Measurements from ENCODE around the gene PRR12. TPM values are rescaled to one million over a fixed set of nuclear protein-coding genes. Genes with fewer than 3 reads are reported as not detected.
A peak's percentile ranks its signal among the peaks of the same experiment; 100 is the strongest.
"Not testable (repeated sequence)": the region's sequence is repeated elsewhere in the genome, so short reads cannot be mapped to it uniquely, and the experiment has no call there.

The PRR12 gene
- total and polyA plus RNA-seq, 4 experiments from 2014 or later, result 1.2 to 65.1 (median 64.6) TPM; not detected in 1

GRCh38 chr19:49613374-49613773 lies 22.4 kb downstream of the PRR12 start:
- POLR2A ChIA-PET (ENCODE audit: partially characterized antibody), result no interaction called here
- Mint-ChIP-seq H3K36me3 (peaks cover 31 to 58% of the 10 kb centered on the region in 2 donors), H3K4me1 (peaks cover 3 to 17% (median 10%) of the 10 kb centered on the region in 4 donors), H3K9me3 (no peaks in the 10 kb centered on the region), H3K4me3 (no peak overlapping the region), H3K27me3 (no peaks in the 10 kb centered on the region), H3K27ac (peak overlapping the region in 3 of 7 donors; percentile 8 to 91 (median 52))
- intact Hi-C loops (cut with micrococcal nuclease), result loop anchor here (2.0 kb wide), 1 partner anchor 13 kb away; no protein-coding TSS in a partner anchor
- peaks cover 5% of the 10 kb centered on the region for H3K4me1 ChIP-seq (ENCODE audit: insufficient read depth, low read length)
- no peak overlapping the region for H3K4me3 ChIP-seq (ENCODE audit: low read length in 2 of 2)
- no peaks in the 10 kb centered on the region for H3K9me3 ChIP-seq (ENCODE audit: control insufficient read depth in 1 of 2, low read length in 2 of 2)
- H3K36me3 ChIP-seq (ENCODE audit: insufficient read depth, low read length), result peaks cover 49% of the 10 kb centered on the region
- H3K27me3 ChIP-seq (ENCODE audit: insufficient read depth, low read length), result no peaks in the 10 kb centered on the region
- no peak for DNase-seq
- CTCF ChIA-PET (ENCODE audit: partially characterized antibody), result no interaction called here
- no peak overlapping the region for H3K27ac ChIP-seq (ENCODE audit: low read depth, low read length)

- Histone ChIP-seq H3K4me3 (ENCODE audit: low read length in 2 of 2) (no peak overlapping the region), H3K9me3 (ENCODE audit: control insufficient read depth in 1 of 2, low read length in 2 of 2) (no peaks in the 10 kb centered on the region), H3K4me1 (ENCODE audit: insufficient read depth, low read length) (peaks cover 5% of the 10 kb centered on the region), H3K27ac (ENCODE audit: low read depth, low read length) (no peak overlapping the region), H3K27me3 (ENCODE audit: insufficient read depth, low read length) (no peaks in the 10 kb centered on the region), H3K36me3 (ENCODE audit: insufficient read depth, low read length) (peaks cover 52% of the 10 kb centered on the region)
- intact Hi-C loops (cut with micrococcal nuclease), result no loop called here
- DNase-seq, result no peak
- peaks cover 38 to 62% of the 10 kb centered on the region in 2 donors for H3K36me3 Mint-ChIP-seq
- peak overlapping the region; percentile 13 to 91 (median 70) for H3K27ac Mint-ChIP-seq
- H3K9me3 Mint-ChIP-seq, result no peaks in the 10 kb centered on the region
- CTCF ChIA-PET (ENCODE audit: partially characterized antibody), result no interaction called here
- H3K27me3 Mint-ChIP-seq, result no peaks in the 10 kb centered on the region
- H3K4me3 Mint-ChIP-seq, result peak overlapping the region in 1 of 8 donors; percentile 33
- peaks cover 3 to 17% (median 11%) of the 10 kb centered on the region in 4 donors for H3K4me1 Mint-ChIP-seq
- POLR2A ChIA-PET (ENCODE audit: partially characterized antibody), result no interaction called here
Measured at GRCh38 chr19:49614096-49614833, 23.3 kb downstream of the PRR12 start.

GRCh38 chr19:49615861-49616260 lies 24.9 kb downstream of the PRR12 start:
- Histone ChIP-seq H3K4me3 (ENCODE audit: low read length in 2 of 2) (no peak overlapping the region), H3K9me3 (ENCODE audit: control insufficient read depth in 1 of 2, low read length in 2 of 2) (no peaks in the 10 kb centered on the region), H3K4me1 (ENCODE audit: insufficient read depth, low read length) (peaks cover 5% of the 10 kb centered on the region), H3K27ac (ENCODE audit: low read depth, low read length) (no peak overlapping the region), H3K27me3 (ENCODE audit: insufficient read depth, low read length) (no peaks in the 10 kb centered on the region), H3K36me3 (ENCODE audit: insufficient read depth, low read length) (peaks cover 58% of the 10 kb centered on the region)
- Mint-ChIP-seq H3K27ac (no peak overlapping the region), H3K36me3 (peaks cover 38 to 61% of the 10 kb centered on the region in 2 donors), H3K4me3 (no peak overlapping the region), H3K9me3 (no peaks in the 10 kb centered on the region), H3K4me1 (peaks cover 3 to 17% (median 11%) of the 10 kb centered on the region in 4 donors), H3K27me3 (no peaks in the 10 kb centered on the region)
- no peak for DNase-seq
- intact Hi-C loops (cut with micrococcal nuclease), result no loop called here
- POLR2A ChIA-PET (ENCODE audit: partially characterized antibody), result interaction anchor here (1.2 kb wide), 1 partner anchor 22 kb away, joined by 4 read pairs; no protein-coding TSS in a partner anchor
- CTCF ChIA-PET (ENCODE audit: partially characterized antibody), result interaction anchor here (0.5 kb wide), 1 partner anchor 42 kb away, joined by 3 read pairs; no protein-coding TSS in a partner anchor

- H3K4me1 ChIP-seq (ENCODE audit: insufficient read depth, low read length), result peaks cover 5% of the 10 kb centered on the region
- CTCF ChIA-PET (ENCODE audit: partially characterized antibody), result no interaction called here
- POLR2A ChIA-PET (ENCODE audit: partially characterized antibody), result interaction anchor here (1.2 to 1.9 kb wide), 2 partner anchors 23 kb away, joined by 4 to 5 read pairs; no protein-coding TSS in a partner anchor
- H3K9me3 Mint-ChIP-seq, result no peaks in the 10 kb centered on the region
- no peaks in the 10 kb centered on the region for H3K27me3 Mint-ChIP-seq
- no peak overlapping the region for H3K4me3 Mint-ChIP-seq
- peak overlapping the region in 1 of 7 donors; percentile 12 for H3K27ac Mint-ChIP-seq
- no peak overlapping the region for H3K4me3 ChIP-seq (ENCODE audit: low read length in 2 of 2)
- H3K4me1 Mint-ChIP-seq, result peaks cover 3 to 17% (median 11%) of the 10 kb centered on the region in 4 donors
- intact Hi-C loops (cut with micrococcal nuclease), result no loop called here
- H3K36me3 Mint-ChIP-seq, result peaks cover 40 to 63% of the 10 kb centered on the region in 2 donors
- peaks cover 61% of the 10 kb centered on the region for H3K36me3 ChIP-seq (ENCODE audit: insufficient read depth, low read length)
- H3K27ac ChIP-seq (ENCODE audit: low read depth, low read length), result no peak overlapping the region
- H3K27me3 ChIP-seq (ENCODE audit: insufficient read depth, low read length), result no peaks in the 10 kb centered on the region
- no peaks in the 10 kb centered on the region for H3K9me3 ChIP-seq (ENCODE audit: control insufficient read depth in 1 of 2, low read length in 2 of 2)
- DNase-seq, result no peak
Measured at GRCh38 chr19:49616532-49616931, 25.6 kb downstream of the PRR12 start.

GRCh38 chr19:49616945-49617344 lies 26.0 kb downstream of the PRR12 start:
- peaks cover 5% of the 10 kb centered on the region for H3K4me1 ChIP-seq (ENCODE audit: insufficient read depth, low read length)
- Mint-ChIP-seq H3K9me3 (no peaks in the 10 kb centered on the region), H3K36me3 (peaks cover 44 to 67% of the 10 kb centered on the region in 2 donors), H3K4me1 (peaks cover 3 to 17% (median 11%) of the 10 kb centered on the region in 4 donors), H3K27me3 (no peaks in the 10 kb centered on the region), H3K4me3 (no peak overlapping the region), H3K27ac (no peak overlapping the region)
- ChIA-PET POLR2A (ENCODE audit: partially characterized antibody) (interaction anchor here (1.9 kb wide), 1 partner anchor 23 kb away, joined by 5 read pairs; no protein-coding TSS in a partner anchor), CTCF (ENCODE audit: partially characterized antibody) (no interaction called here)
- H3K9me3 ChIP-seq (ENCODE audit: control insufficient read depth in 1 of 2, low read length in 2 of 2), result no peaks in the 10 kb centered on the region
- no peak overlapping the region for H3K27ac ChIP-seq (ENCODE audit: low read depth, low read length)
- peaks cover 65% of the 10 kb centered on the region for H3K36me3 ChIP-seq (ENCODE audit: insufficient read depth, low read length)
- no peak for DNase-seq
- intact Hi-C loops (cut with micrococcal nuclease), result no loop called here
- H3K27me3 ChIP-seq (ENCODE audit: insufficient read depth, low read length), result no peaks in the 10 kb centered on the region
- no peak overlapping the region for H3K4me3 ChIP-seq (ENCODE audit: low read length in 2 of 2)

- intact Hi-C loops (cut with micrococcal nuclease); H3K4me1 ChIP-seq (ENCODE audit: insufficient read depth, low read length); H3K27ac ChIP-seq (ENCODE audit: low read depth, low read length); H3K4me3 Mint-ChIP-seq; H3K9me3 ChIP-seq (ENCODE audit: control insufficient read depth in 1 of 2, low read length in 2 of 2); H3K27me3 Mint-ChIP-seq; H3K27me3 ChIP-seq (ENCODE audit: insufficient read depth, low read length); H3K9me3 Mint-ChIP-seq; DNase-seq; H3K27ac Mint-ChIP-seq; H3K4me3 ChIP-seq (ENCODE audit: low read length in 2 of 2): not testable (repeated sequence)
- H3K4me1 Mint-ChIP-seq, result peaks cover 2 to 12% (median 9%) of the 10 kb centered on the region in 4 donors
- H3K36me3 Mint-ChIP-seq, result peaks cover 49 to 68% of the 10 kb centered on the region in 2 donors
- CTCF ChIA-PET (ENCODE audit: partially characterized antibody), result interaction anchor here (1.1 kb wide), 1 partner anchor 55 kb away, joined by 7 read pairs; no protein-coding TSS in a partner anchor
- peaks cover 62% of the 10 kb centered on the region for H3K36me3 ChIP-seq (ENCODE audit: insufficient read depth, low read length)
- POLR2A ChIA-PET (ENCODE audit: partially characterized antibody), result interaction anchor here (1.9 kb wide), 1 partner anchor 24 kb away, joined by 5 read pairs; no protein-coding TSS in a partner anchor
Measured at GRCh38 chr19:49617860-49618259, 26.9 kb downstream of the PRR12 start.

Data from CD4-positive, alpha-beta memory T cell (primary cell).